K562 (cell line): ENCODE results near the gene GCNT4. TPM values are rescaled to one million over a fixed set of nuclear protein-coding genes. Genes with fewer than 3 reads are reported as not detected.

Source experiments
- ASH1L ChIP-seq: fragments of 450-650 bp; IDR thresholded peaks from 2 replicates; pipeline ENCODE4 v1.6.1; 2018; ENCODE audit warnings: borderline replicate concordance, mild to moderate bottlenecking, low read depth; ENCODE audit not compliant: partially characterized antibody
- CBFA2T2 ChIP-seq: fragments of 450-650 bp; conservative IDR thresholded peaks from 2 replicates; pipeline ENCODE4 v1.6.1; 2017; ENCODE audit warnings: mild to moderate bottlenecking
- CEBPG ChIP-seq, 3 experiments: fragments of 200-800 bp in 1 of 3; sonication (Bioruptor generic) in 1 of 3; sonication (generic) in 1 of 3; formaldehyde crosslinking in 1 of 3; IDR thresholded peaks in 2 of 3; conservative IDR thresholded peaks in 1 of 3; 2 replicates each; pipeline versions ENCODE4 v1.6.1 to v1.8.0; 2016 to 2022; ENCODE audit warnings: missing compliant biosample characterization in 2 of 3, missing genetic modification characterization in 2 of 3, mild to moderate bottlenecking in 1 of 3, missing genetic modification reagents in 1 of 3
- DACH1 ChIP-seq: fragments of 450-650 bp; IDR thresholded peaks from 2 replicates; pipeline ENCODE4 v1.6.1; 2018; ENCODE audit not compliant: partially characterized antibody
- FOXP1 ChIP-seq: sonication (generic); formaldehyde crosslinking; IDR thresholded peaks from 2 replicates; pipeline ENCODE4 v1.8.0; 2022; ENCODE audit warnings: mild to moderate bottlenecking, missing genetic modification reagents
- GATAD2A ChIP-seq: fragments of 450-650 bp; IDR thresholded peaks from 2 replicates; pipeline ENCODE4 v1.6.1; 2017
- ILF3 ChIP-seq: fragments of 450-650 bp; IDR thresholded peaks from 2 replicates; pipeline ENCODE4 v1.6.1; 2018; ENCODE audit warnings: antibody characterized with exemption, mild to moderate bottlenecking, moderate library complexity, borderline replicate concordance
- JUND ChIP-seq, 2 experiments: IDR thresholded peaks; 2 replicates in 1 of 2; 3 replicates in 1 of 2; pipeline ENCODE4 v1.6.1; 2011; ENCODE audit warnings: borderline replicate concordance in 2 of 2, low read depth in 2 of 2, low read length in 2 of 2, improper control_type of control experiment in 1 of 2, missing biosample characterization in 1 of 2, missing genetic modification characterization in 1 of 2, missing genetic modification reagents in 1 of 2
- NFYB ChIP-seq: IDR thresholded peaks from 2 replicates; pipeline ENCODE4 v1.6.1; 2011; ENCODE audit warnings: mild to moderate bottlenecking, moderate library complexity; ENCODE audit not compliant: insufficient read length; ENCODE audit errors: extremely low read depth
- PCBP2 ChIP-seq: fragments of 200-400 bp; formaldehyde crosslinking; IDR thresholded peaks from 2 replicates; pipeline ENCODE4 v1.6.1; 2018; ENCODE audit warnings: low read length, low read depth, mild to moderate bottlenecking, moderate library complexity; ENCODE audit not compliant: poor library complexity, severe bottlenecking
- RUNX1 ChIP-seq: sonication (generic); IDR thresholded peaks from 2 replicates; pipeline ENCODE4 v1.6.1; 2016; ENCODE audit warnings: antibody characterized with exemption, low read depth
- SMC3 ChIP-seq: conservative IDR thresholded peaks from 2 replicates; pipeline ENCODE4 v1.6.1; 2011; ENCODE audit warnings: low read depth, low read length, improper control_type of control experiment; ENCODE audit not compliant: insufficient read depth
- TEAD4 ChIP-seq, 2 experiments: sonication (generic) in 1 of 2; formaldehyde crosslinking in 1 of 2; IDR thresholded peaks; 2 replicates each; pipeline versions ENCODE4 v1.6.1 to v1.8.0; 2012 to 2022; ENCODE audit warnings: borderline replicate concordance in 1 of 2, inconsistent platforms in 1 of 2, low read length in 1 of 2, mild to moderate bottlenecking in 1 of 2, missing genetic modification reagents in 1 of 2
- ZNF41 ChIP-seq: fragments of 250-450 bp; sonication (Bioruptor Pico); conservative IDR thresholded peaks from 2 replicates; pipeline ENCODE4 v1.4.0; 2020; ENCODE audit warnings: mild to moderate bottlenecking
- ZNF584 ChIP-seq: fragments of 200-800 bp; sonication (Bioruptor generic); IDR thresholded peaks from 2 replicates; pipeline ENCODE4 v1.6.1; 2016; ENCODE audit warnings: low read depth, mild to moderate bottlenecking, missing genetic modification characterization, missing compliant biosample characterization
- polyA plus RNA-seq, 8 experiments: library from polyadenylated mRNA; depleted of rRNA in 4 of 8; stranded (reverse) in 5 of 8; unstranded in 3 of 8; fragments of >200 nt; fragmentation: Nextera tagmentation in 2 of 8; fragmentation: Illumina TruSeq in 1 of 8; extraction: Ambion mirVana in 2 of 8; extraction: Trizol in 1 of 8; gene quantifications; 2 replicates each; pipeline versions ENCODE4 v1.2.1 to v1.2.3, GENCODE V29; 2011 to 2014; ENCODE audit warnings: inconsistent platforms in 1 of 8, missing spikeins in 1 of 8
- total RNA-seq, 7 experiments: library from RNA; depleted of rRNA in 6 of 7; stranded (reverse); fragments of >200 nt in 6 of 7; fragmentation: Illumina TruSeq in 2 of 7; extraction: Trizol in 2 of 7; gene quantifications; 2 replicates each; pipeline versions ENCODE4 v1.2.1 to v1.2.3, GENCODE V29; 2011 to 2021; ENCODE audit warnings: low replicate concordance in 1 of 7
- TF ChIP-seq, protein P1 (sequence below): fragments of 200-800 bp; sonication (Bioruptor generic); IDR thresholded peaks from 2 replicates; pipeline ENCODE4 v1.6.1; 2017; ENCODE audit warnings: missing genetic modification characterization, missing compliant biosample characterization
- TF ChIP-seq, protein P2 (sequence below), 2 experiments: fragments of 450-650 bp; conservative IDR thresholded peaks; 2 replicates each; pipeline ENCODE4 v1.6.1; 2017; ENCODE audit warnings: mild to moderate bottlenecking in 2 of 2, moderate library complexity in 2 of 2
- TF ChIP-seq, protein P3 (sequence below): sonication (generic); formaldehyde crosslinking; IDR thresholded peaks from 2 replicates; pipeline ENCODE4 v1.8.0; 2022; ENCODE audit warnings: missing genetic modification reagents, mild to moderate bottlenecking, borderline replicate concordance
- TF ChIP-seq, protein P4 (sequence below), 2 experiments: fragments of 250-450 bp in 1 of 2; fragments of 450-650 bp in 1 of 2; sonication (Bioruptor Pico) in 1 of 2; IDR thresholded peaks; 2 replicates each; pipeline versions ENCODE4 v1.6.1 to v1.8.0; 2016 to 2021; ENCODE audit warnings: mild to moderate bottlenecking in 2 of 2, moderate library complexity in 2 of 2, missing compliant biosample characterization in 1 of 2, missing genetic modification characterization in 1 of 2

The GCNT4 gene
- total and polyA plus RNA-seq, 9 of the 15 experiments (the other 6 are each of a cell fraction or from before 2014, with no cell fraction given), result 0.01 TPM; not detected in 8

DNA sequence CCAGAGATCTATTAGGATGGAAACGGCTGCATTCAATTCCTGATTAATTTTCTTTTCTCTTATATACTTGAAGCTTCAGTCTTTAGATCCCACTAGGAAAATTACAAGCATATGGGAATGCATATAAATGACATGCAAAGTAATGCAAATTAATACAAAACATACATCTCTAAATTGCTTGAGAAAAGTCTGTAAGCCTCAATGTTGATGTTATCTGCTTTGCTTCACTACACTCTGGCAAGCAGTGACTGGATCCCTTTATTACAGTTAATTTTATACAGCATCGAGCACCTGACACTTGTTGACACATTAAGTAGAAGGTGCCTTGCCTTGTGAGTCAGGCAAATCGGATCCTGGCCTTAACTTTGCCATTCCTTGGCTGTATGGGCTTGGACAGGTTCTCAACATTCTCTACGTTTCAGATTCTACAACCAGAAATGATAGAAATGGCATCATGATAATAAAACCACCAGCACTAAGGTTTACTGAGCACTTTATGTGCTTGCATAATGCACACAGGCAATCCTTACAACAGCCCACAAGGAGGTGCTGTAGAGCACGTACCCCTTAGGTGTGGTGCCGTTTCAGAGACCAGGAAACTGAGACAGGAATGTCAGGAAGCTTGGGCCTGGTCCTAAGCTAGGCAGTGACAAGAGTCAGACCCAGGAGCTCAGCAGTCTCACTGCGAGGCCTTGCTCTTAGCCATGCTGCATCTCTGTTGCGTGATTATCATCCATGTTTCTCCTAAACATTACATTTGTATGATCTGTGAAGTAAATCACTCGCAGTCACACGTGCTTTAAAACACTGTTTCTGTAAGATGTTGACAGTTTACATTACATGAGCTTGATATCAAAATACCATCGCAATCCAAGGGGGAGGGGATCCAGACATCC lies 2.7 kb downstream of the GCNT4 start (continued):
- TF ChIP-seq, protein P1, sequence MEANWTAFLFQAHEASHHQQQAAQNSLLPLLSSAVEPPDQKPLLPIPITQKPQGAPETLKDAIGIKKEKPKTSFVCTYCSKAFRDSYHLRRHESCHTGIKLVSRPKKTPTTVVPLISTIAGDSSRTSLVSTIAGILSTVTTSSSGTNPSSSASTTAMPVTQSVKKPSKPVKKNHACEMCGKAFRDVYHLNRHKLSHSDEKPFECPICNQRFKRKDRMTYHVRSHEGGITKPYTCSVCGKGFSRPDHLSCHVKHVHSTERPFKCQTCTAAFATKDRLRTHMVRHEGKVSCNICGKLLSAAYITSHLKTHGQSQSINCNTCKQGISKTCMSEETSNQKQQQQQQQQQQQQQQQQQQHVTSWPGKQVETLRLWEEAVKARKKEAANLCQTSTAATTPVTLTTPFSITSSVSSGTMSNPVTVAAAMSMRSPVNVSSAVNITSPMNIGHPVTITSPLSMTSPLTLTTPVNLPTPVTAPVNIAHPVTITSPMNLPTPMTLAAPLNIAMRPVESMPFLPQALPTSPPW (CRISPR knock-in tag), result no peak
- TF ChIP-seq CBFA2T2 (no peak), FOXP1 (CRISPR knock-in tag) (no peak), ILF3 (no peak), CEBPG (CRISPR knock-in tag; IDR thresholded peaks at IDR 0.05) (no peak), CEBPG (tag; conservative IDR thresholded peaks at IDR 0.05 in 1 of 2, IDR thresholded peaks at IDR 0.05 in 1 of 2) (peak; percentile 33 to 81; a peak in 3 of 4 replicates), ZNF41 (CRISPR knock-in tag) (no peak), PCBP2 (no peak), GATAD2A (no peak), DACH1 (no peak), ASH1L (no peak), JUND (IDR thresholded peaks at IDR 0.05; ENCODE audit: borderline replicate concordance, low read depth, low read length) (peak; percentile 6; the same call in 1 of the 2 replicates), JUND (tag; IDR thresholded peaks at IDR 0.05; ENCODE audit: borderline replicate concordance, low read depth, low read length) (no peak), RUNX1 (no peak), TEAD4 (IDR thresholded peaks at IDR 0.05; ENCODE audit: low read length) (no peak), TEAD4 (CRISPR knock-in tag; IDR thresholded peaks at IDR 0.05; ENCODE audit: borderline replicate concordance) (no peak), SMC3 (peak; percentile 71), NFYB (no peak), ZNF584 (CRISPR knock-in tag) (no peak)
- TF ChIP-seq, protein P2, sequence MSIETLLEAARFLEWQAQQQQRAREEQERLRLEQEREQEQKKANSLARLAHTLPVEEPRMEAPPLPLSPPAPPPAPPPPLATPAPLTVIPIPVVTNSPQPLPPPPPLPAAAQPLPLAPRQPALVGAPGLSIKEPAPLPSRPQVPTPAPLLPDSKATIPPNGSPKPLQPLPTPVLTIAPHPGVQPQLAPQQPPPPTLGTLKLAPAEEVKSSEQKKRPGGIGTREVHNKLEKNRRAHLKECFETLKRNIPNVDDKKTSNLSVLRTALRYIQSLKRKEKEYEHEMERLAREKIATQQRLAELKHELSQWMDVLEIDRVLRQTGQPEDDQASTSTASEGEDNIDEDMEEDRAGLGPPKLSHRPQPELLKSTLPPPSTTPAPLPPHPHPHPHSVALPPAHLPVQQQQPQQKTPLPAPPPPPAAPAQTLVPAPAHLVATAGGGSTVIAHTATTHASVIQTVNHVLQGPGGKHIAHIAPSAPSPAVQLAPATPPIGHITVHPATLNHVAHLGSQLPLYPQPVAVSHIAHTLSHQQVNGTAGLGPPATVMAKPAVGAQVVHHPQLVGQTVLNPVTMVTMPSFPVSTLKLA (conservative IDR thresholded peaks at IDR 0.05), result no peak
- TF ChIP-seq, protein P3, sequence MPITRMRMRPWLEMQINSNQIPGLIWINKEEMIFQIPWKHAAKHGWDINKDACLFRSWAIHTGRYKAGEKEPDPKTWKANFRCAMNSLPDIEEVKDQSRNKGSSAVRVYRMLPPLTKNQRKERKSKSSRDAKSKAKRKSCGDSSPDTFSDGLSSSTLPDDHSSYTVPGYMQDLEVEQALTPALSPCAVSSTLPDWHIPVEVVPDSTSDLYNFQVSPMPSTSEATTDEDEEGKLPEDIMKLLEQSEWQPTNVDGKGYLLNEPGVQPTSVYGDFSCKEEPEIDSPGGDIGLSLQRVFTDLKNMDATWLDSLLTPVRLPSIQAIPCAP (CRISPR knock-in tag), result no peak
- TF ChIP-seq, protein P4, sequence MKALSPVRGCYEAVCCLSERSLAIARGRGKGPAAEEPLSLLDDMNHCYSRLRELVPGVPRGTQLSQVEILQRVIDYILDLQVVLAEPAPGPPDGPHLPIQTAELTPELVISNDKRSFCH (CRISPR knock-in tag; IDR thresholded peaks at IDR 0.05), result no peak
- TF ChIP-seq, protein P4 (tag; IDR thresholded peaks at IDR 0.05), result no peak
